A673 (cell line): ENCODE results near the gene HERC2.
"Not testable (repeated sequence)": the region's sequence is repeated elsewhere in the genome, so short reads cannot be mapped to it uniquely, and the experiment has no call there.

Source experiments
- CTCF ChIP-seq: fragments of 300-800, 200-600 bp; sonication (generic); conservative IDR thresholded peaks from 2 replicates; pipeline ENCODE4 v1.5.1; 2017; ENCODE audit warnings: low read depth, mild to moderate bottlenecking, antibody characterized with exemption, low read length, moderate library complexity, mixed read lengths
- EZH2 ChIP-seq: fragments of 200-600 bp; sonication (generic); IDR thresholded peaks from 2 replicates; pipeline ENCODE4 v1.6.1; 2017; ENCODE audit warnings: borderline replicate concordance, low read depth, mild to moderate bottlenecking, mixed read lengths, antibody characterized with exemption, low read length; ENCODE audit not compliant: poor library complexity, severe bottlenecking

- TF ChIP-seq CTCF, EZH2: not testable (repeated sequence)
Observed at GRCh38 chr15:28288830-28289693, 32.9 kb downstream of the HERC2 start.
